ENCODE measurements around the gene AQR.

GRCh38 chr15:34943711-34944110 is 25.8 kb downstream of the AQR start:
- TF ChIP-seq POLR2AphosphoS5 (IDR thresholded peaks at IDR 0.05; ENCODE audit: low read depth, low read length) (no peak), TAF1 (IDR thresholded peaks at IDR 0.05; ENCODE audit: borderline replicate concordance, insufficient read depth, low read length) (no peak), FOXP2 (optimal IDR thresholded peaks at IDR 0.05; ENCODE audit: borderline replicate concordance, extremely low read depth, extremely low read length, insufficient read depth) (no peak), REST (IDR thresholded peaks at IDR 0.05; ENCODE audit: insufficient read depth in 1 of 2, low read depth in 2 of 2, low read length in 2 of 2) (no peak), SIN3A (IDR thresholded peaks at IDR 0.05; ENCODE audit: borderline replicate concordance, insufficient read depth, low read length) (no peak)

All from PFSK-1 (cell line).